HTR-8/SVneo (cell line): ENCODE measurements around the gene PLCD1.
"Not testable (repeated sequence)": the region's sequence is repeated elsewhere in the genome, so short reads cannot be mapped to it uniquely, and the experiment has no call there.

Experiments
- DNase-seq: peaks from one replicate; pipeline ENCODE4 v3.0.0; 2011; ENCODE audit warnings: low spot score, mixed read lengths; ENCODE audit not compliant: insufficient read length
- FAIRE-seq: peaks from 2 replicates; lab custom pipeline; 2011; peaks lifted over from hg19 to GRCh38; lab: Jason Lieb, UNC

Gene PLCD1

GRCh38 chr3:37991109-37991508 is 38.3 kb downstream of the PLCD1 start:
- DNase-seq (no peak), FAIRE-seq (no peak)

- DNase-seq = no peak
- FAIRE-seq = no peak
These were observed 38.9 kb downstream of the PLCD1 start, which contains the start of gene VILL for GRCh38 chr3:37990527-37990926. TSS of gene VILL (plus strand) at chr3:37990786. CDS start at chr3:37993673, 2,887 bp downstream.

DNA sequence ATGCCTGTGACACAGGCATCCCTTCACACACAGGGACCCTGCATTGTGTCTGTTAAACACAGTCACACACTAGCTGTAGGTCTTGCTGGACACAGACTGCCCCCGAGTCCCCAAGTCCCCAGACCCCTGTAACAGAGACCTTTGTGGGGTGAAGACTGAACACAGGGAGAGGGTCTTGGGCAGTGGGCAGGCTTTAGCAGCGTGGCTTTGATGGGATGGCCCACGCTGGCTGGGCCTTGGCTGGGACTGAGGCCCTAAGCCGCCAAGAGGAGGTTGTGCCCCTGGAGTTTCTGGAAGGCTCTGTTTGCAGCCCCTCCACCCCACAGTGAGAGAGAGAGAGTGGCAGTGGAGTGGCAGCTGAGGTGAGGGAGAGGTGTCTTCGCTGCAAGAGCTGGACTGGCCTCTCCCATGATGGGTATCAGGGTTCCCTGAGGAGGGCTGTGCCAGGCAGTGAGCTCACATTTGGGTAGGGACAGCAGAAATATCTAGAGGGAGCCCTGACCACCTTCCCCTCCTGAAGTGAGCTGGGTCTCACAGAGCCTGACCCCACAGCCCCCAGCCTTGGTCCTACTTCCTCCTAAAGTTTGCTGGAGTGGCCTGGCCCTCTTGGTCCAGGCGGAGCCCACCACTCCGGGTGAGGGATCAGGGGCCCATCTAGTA is 39.5 kb downstream of the PLCD1 start:
- DNase-seq = no peak
- no peak for FAIRE-seq

DNA sequence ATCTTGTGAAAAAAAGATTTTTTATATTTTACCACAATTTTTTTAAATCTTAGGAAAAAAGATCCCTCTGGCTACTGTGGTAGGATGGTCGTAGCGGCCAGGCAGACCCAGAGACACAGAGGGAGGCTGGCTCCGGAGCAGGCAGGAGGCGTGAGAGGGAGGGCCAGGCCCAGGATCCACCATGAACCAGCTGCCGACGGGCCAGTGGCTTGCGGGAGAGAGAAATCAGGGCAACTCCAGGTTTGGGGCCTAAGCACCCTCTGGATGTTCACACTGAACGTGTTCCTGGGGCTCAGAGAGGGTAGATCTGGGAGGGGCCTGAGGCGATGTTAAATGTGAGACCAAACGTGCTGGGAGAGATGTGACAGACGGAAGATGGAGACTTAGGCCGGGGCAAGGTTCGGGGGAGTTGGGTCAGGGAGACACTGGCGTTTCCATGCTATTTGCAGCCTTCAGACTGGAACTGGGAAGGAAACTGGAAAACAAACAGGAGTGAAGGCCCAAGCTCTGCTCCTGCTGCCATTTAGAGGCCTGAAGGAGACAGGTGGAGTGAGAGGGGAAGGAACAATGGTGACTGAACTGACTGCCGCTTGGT is 40.4 kb downstream of the PLCD1 start:
- no peak for FAIRE-seq
- DNase-seq = no peak

- FAIRE-seq, DNase-seq: not testable (repeated sequence)
These were observed 41.1 kb downstream of the PLCD1 start for GRCh38 chr3:37988376-37988775.

DNA sequence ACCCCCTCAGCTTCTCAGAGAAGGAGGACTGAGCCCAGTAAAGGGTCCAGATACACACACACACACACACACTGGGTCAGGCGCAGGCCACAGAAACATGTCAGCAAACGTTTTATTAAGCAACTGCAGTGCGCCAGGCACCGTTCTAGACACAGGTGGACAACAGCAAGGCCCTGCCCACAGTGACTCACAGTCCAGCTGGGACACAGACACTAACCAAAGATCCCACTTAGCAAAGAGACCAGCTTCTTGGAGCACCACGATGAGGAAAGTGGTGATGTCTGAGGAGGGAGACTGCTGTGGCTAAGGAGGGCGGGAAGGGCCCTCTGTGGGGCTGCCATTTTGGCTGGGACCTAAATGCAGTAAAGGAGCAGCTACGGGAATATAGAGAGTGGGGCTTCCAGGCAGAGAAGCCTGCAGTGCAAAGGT is 41.7 kb downstream of the PLCD1 start:
- no peak for FAIRE-seq

DNA sequence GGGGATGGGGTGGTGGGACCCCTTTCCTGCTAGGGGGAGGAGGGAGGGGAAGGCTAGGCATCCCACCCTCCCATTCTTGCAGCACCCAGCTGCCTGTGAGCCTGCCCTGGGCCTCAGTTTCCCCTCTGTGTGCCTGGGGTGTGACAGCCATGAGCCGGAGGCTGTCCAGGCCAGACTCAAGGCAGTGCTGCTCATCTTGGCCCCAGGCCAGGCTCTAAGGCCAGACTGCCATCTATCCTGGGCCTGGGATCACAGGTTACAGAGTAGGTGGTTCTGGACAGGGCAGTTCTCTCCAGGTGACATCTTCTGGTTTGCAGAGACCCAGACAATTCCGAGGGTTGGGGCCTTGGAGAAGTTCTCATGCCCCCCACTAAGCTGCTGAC is 42.1 kb downstream of the PLCD1 start:
- FAIRE-seq (no peak), DNase-seq (no peak)

More for the DNA sequence above, 41.7 kb downstream of the PLCD1 start:
- DNase-seq = no peak

DNA sequence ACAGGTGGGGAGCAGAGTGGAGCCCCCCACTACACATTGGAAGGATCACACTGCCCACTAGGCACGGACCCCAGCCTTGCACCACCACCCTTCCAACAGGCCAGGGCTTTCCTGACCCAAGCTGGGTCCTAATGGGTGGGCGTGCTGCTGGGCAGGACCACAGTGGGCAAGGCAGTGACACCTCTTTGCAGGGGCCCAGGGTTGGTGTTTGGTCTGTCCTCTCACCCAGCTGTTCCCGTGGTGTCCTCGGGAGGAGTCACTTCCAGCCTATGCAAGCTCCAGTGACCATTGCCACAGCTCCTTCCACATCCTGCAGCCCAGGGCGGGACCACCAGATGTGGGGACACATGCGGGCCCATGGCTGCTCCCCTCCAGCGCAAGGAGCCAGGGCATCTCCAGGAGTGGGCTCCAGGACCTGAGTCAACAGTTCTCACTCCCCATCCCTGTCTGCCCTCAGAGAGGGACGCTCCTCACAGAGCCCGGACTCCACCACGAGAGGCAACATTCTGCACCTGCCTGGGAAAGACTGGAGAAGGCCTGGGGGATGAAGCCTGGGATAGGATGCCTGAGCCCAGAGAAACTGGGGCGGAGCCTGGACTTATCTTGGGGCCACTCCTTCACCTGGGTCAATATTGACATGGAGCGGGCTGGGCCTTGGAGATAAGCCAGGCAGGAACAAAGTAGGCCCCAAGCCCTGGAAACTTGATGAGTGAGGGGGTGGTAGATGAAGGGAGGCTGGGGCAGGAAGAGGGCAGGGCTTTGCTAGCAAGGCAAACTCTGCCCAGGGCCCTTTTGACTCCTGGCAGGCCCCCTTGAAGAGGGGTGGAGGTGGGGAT is 42.7 kb downstream of the PLCD1 start:
- DNase-seq (no peak), FAIRE-seq (no peak)

- DNase-seq (no peak), FAIRE-seq (no peak)
These were observed 43.7 kb downstream of the PLCD1 start for GRCh38 chr3:37985637-37986320.

DNA sequence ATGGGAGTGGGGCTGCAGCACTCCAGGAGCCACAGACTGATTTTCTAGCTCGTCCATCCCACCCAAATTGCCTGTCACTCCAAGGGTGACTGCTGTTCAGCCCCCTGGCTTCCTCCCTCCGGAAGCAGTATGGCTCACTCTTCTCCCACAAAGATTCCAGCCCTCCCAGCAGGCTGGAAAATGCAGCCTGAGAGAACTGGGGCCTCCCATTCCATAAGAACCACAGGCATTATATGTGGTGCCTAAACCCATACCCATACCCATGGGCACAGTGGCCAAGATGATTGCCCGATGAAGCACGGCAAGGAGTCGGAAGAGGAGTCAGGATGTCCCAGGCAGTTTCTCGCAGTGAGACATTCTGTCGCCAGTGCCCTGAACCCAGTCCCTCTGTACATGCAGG is 44.8 kb downstream of the PLCD1 start:
- no peak for DNase-seq
- no peak for FAIRE-seq

DNA sequence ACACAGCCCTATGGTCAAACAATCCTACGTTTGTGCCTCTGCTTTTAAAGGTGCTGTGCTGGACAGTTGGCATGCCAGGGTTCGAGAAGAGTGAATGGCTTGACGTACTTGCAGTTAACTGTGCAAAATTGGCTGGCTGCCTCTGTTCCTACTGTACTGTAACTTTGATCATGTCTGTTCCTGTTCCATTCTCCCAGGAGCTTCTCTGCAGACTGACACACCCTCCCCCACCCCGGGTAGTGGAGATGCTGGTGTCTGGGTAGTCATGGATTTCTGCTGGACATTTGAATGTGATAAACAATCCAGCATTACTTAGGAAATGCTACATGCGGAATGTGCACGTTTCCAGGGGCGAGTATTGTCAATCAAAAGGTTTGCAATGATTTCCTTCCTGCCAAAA is 45.4 kb downstream of the PLCD1 start:
- FAIRE-seq (no peak), DNase-seq (no peak)

DNA sequence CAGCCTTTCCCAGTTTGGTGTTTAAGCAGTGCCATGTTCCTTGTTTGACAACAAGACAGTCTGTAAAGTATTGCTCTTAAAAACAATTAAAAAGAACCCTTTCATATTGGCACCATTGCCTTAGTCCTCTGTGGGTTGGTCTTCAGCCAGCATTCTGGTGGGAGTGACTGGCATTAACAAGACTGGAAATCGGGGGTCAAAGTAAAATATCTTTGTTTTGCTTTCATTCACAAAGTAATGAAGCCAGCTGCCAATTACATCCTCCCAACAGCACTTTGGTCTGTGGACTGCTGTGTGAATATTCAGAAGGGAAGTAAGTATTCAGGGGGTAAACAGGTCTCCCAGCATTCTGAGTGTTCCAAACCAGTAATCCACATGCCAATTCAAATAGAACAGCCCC is 47.1 kb downstream of the PLCD1 start:
- DNase-seq = no peak

GRCh38 chr3:37981348-37981664 is 48.1 kb downstream of the PLCD1 start:
- DNase-seq (no peak), FAIRE-seq (no peak)

More for the DNA sequence above, 47.1 kb downstream of the PLCD1 start:
- no peak for FAIRE-seq

DNA sequence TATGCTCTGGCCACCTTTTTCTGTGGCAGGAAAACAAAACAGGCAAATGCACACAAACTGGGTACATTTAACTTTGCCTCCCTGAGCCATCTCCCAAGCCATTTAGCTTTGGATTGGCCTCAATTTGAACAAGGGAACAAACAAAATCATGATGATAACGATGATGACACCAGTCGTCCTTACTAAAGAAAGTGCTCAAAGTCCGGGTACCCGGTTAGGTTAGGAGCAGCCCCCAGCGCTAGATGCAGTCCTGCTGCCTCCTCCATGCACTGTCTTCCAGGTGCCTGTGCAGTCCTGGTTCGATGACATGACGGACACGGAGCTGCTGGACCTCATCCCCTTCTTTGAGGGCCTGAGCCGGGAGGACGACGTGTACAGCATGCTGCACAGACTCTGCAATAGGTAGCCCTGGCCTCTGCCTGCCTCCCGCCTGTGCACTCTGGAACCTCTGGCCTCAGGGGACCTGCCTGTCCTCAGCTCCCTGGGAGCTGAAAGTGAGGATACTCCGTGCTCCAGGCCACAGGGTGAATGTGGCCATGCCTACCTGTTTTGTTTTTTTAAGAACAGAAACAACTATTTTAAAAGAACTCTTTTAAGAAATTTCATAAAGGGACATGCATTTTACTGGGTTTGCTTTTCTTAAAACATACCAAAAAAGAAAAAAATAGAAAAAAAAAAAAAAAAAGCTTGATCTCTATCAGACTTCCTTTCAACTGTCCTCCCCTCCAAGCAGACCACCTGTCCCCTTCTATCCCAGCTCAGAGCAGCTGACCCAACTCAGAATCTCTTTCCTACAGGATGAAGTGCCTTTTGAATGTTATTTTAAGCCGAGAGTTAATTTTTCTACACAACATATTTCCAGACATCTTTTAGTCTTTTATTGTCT is 48.7 kb downstream of the PLCD1 start:
- FAIRE-seq (no peak), DNase-seq (no peak)

GRCh38 chr3:37979541-37980461 is 49.6 kb downstream of the PLCD1 start:
- DNase-seq (no peak), FAIRE-seq (no peak)

GRCh38 chr3:37974121-37975083 is 55.0 kb downstream of the PLCD1 start:
- FAIRE-seq (no peak), DNase-seq (peak; percentile 56)

- DNase-seq (no peak), FAIRE-seq (no peak)
These were observed 56.0 kb downstream of the PLCD1 start for GRCh38 chr3:37973246-37974054.
